SK-N-SH (cell line): ENCODE results near the gene OR1E2.

Source experiments
- POLR2AphosphoS5 ChIP-seq: IDR thresholded peaks from 2 replicates; pipeline ENCODE4 v1.6.1; 2012; ENCODE audit warnings: low read depth, low read length
- SMC3 ChIP-seq: IDR thresholded peaks from 2 replicates; pipeline ENCODE4 v1.6.1; 2012; ENCODE audit warnings: low read depth, low read length, improper control_type of control experiment

DNA sequence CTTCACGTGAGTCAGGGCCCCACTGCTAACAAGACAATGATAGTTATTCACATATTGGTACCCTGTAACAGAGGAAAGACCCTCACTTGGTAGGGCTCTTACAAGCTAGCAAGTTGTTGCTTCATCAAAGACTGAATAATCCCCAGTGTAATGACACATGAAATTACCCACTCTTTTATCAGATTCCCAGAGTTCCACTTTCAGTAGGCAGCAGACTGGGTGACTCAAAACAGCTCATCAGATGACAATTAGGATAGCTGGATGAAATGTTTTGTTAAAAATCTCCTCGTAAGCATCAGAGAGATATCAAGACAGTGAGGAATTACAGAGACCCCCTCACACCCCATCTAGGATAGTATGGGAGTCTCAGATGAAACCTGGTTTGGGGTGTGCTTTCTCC lies 6.8 kb upstream of the OR1E2 start:
- TF ChIP-seq POLR2AphosphoS5 (no peak), SMC3 (no peak)
